GM18870 (cell line): ENCODE measurements around the gene LRRC14B.
"Not testable (repeated sequence)": the region's sequence is repeated elsewhere in the genome, so short reads cannot be mapped to it uniquely, and the experiment has no call there.

ENCODE experiments used
- ATAC-seq: cut with Tn5 transposase; IDR thresholded peaks from one replicate; pipeline ENCODE4 v1.9.1; 2021; ENCODE audit warnings: moderate library complexity; ENCODE audit not compliant: unreplicated experiment

Gene LRRC14B

GRCh38 chr5:204966-205670, 13.8 kb downstream of the LRRC14B start:
- no peak for ATAC-seq

- no peak for ATAC-seq
Observed at GRCh38 chr5:206406-206805, 15.1 kb downstream of the LRRC14B start.

- no peak for ATAC-seq
Observed at GRCh38 chr5:206927-207536, 15.7 kb downstream of the LRRC14B start.

- ATAC-seq = no peak
Observed at GRCh38 chr5:207599-207998, 16.3 kb downstream of the LRRC14B start.

- no peak for ATAC-seq
Observed at GRCh38 chr5:208449-209114, 17.3 kb downstream of the LRRC14B start.

- ATAC-seq = no peak
Observed at GRCh38 chr5:213803-214395, 22.6 kb downstream of the LRRC14B start.

GRCh38 chr5:215256-215655, 24.0 kb downstream of the LRRC14B start:
- ATAC-seq = not testable (repeated sequence)

GRCh38 chr5:216076-216475, 24.8 kb downstream of the LRRC14B start:
- not testable (repeated sequence) for ATAC-seq

GRCh38 chr5:217494-218456, 26.5 kb downstream of the LRRC14B start, which contains the start of the genes CCDC127 and SDHA:
CCDC127 (minus strand) TSS chr5:218153; CDS start chr5:216849, 1,304 bp downstream.
SDHA (plus strand) TSS chr5:218320; CDS start chr5:218356, 36 bp downstream.
- ATAC-seq = peak; percentile 50

GRCh38 chr5:218457-219291, 27.4 kb downstream of the LRRC14B start:
- ATAC-seq = peak; percentile 0

GRCh38 chr5:219460-219863, 28.2 kb downstream of the LRRC14B start:
- ATAC-seq = no peak

GRCh38 chr5:219991-220390, 28.7 kb downstream of the LRRC14B start:
- ATAC-seq = peak; percentile 44

- ATAC-seq = not testable (repeated sequence)
Observed at GRCh38 chr5:222951-223715, 31.8 kb downstream of the LRRC14B start.

GRCh38 chr5:223791-224190, 32.5 kb downstream of the LRRC14B start:
- ATAC-seq = no peak

- no peak for ATAC-seq
Observed at GRCh38 chr5:225334-225733, 34.0 kb downstream of the LRRC14B start.

- ATAC-seq = not testable (repeated sequence)
Observed at GRCh38 chr5:227375-227774, 36.1 kb downstream of the LRRC14B start.

- ATAC-seq = no peak
Observed at GRCh38 chr5:228886-229285, 37.6 kb downstream of the LRRC14B start.

GRCh38 chr5:230711-231110, 39.4 kb downstream of the LRRC14B start:
- ATAC-seq = no peak

- no peak for ATAC-seq
Observed at GRCh38 chr5:231661-232060, 40.4 kb downstream of the LRRC14B start.
